H1 (cell line): ENCODE measurements around the gene FBXO28. TPM values are rescaled to one million over a fixed set of nuclear protein-coding genes. Genes with fewer than 3 reads are reported as not detected.

ENCODE experiments used
- CTCF ChIA-PET: fragments of 300-600 bp; sonication (Branson Sonifier 250); formaldehyde crosslinking; loops from one replicate; lab custom pipeline; 2021; ENCODE audit not compliant: partially characterized antibody; lab: Charles Lee
- POLR2A ChIA-PET: fragments of 300-600 bp; sonication (Branson Sonifier 250); formaldehyde crosslinking; loops from one replicate; lab custom pipeline; 2021; ENCODE audit warnings: inconsistent platforms; ENCODE audit not compliant: partially characterized antibody; lab: Charles Lee
- DNase-seq, 2 experiments: peaks; one replicate each; pipeline versions ENCODE4 v3.0.0 to v3.0.0-alpha.2; 2010 to 2022; ENCODE audit warnings: low spot score in 2 of 2, low read depth in 1 of 2, mixed read lengths in 1 of 2
- FAIRE-seq: peaks from 2 replicates; lab custom pipeline; 2011; peaks lifted over from hg19 to GRCh38; lab: Jason Lieb, UNC
- H2AFZ ChIP-seq: 2 replicates; pipeline ENCODE4 v1.8.1; 2012; ENCODE audit warnings: low read length, inconsistent platforms
- H2AK5ac ChIP-seq: 2 replicates; pipeline ENCODE4 v1.6.1; 2013; ENCODE audit warnings: low read depth, low read length
- H2BK120ac ChIP-seq: replicated peaks from 2 replicates; pipeline ENCODE3; 2013; ENCODE audit warnings: low read depth, low read length, inconsistent platforms
- H2BK12ac ChIP-seq: 2 replicates; pipeline ENCODE4 v1.6.1; 2013; ENCODE audit warnings: low read depth, low read length
- H2BK15ac ChIP-seq: 2 replicates; pipeline ENCODE4 v1.6.1; 2013; ENCODE audit warnings: low read length
- H2BK20ac ChIP-seq: 2 replicates; pipeline ENCODE4 v1.6.1; 2013; ENCODE audit warnings: low read length
- H2BK5ac ChIP-seq: 2 replicates; pipeline ENCODE4 v1.6.1; 2013; ENCODE audit warnings: low read depth, low read length
- H3K14ac ChIP-seq: 2 replicates; pipeline ENCODE4 v1.6.1; 2013; ENCODE audit warnings: inconsistent platforms; ENCODE audit not compliant: insufficient read length
- H3K18ac ChIP-seq: 2 replicates; pipeline ENCODE4 v1.6.1; 2013; ENCODE audit warnings: low read length; ENCODE audit errors: extremely low read depth
- H3K23ac ChIP-seq: 2 replicates; pipeline ENCODE4 v1.6.1; 2013; ENCODE audit warnings: inconsistent platforms; ENCODE audit not compliant: insufficient read length
- H3K23me2 ChIP-seq: 2 replicates; pipeline ENCODE4 v1.6.1; 2013; ENCODE audit warnings: low read depth, low read length
- H3K27ac ChIP-seq: 2 replicates; pipeline ENCODE4 v1.6.1; 2011; ENCODE audit warnings: low read depth, low read length, inconsistent platforms
- H3K27me3 ChIP-seq, 4 experiments: replicated peaks in 1 of 4; 1 replicate in 1 of 4; 2 replicates in 3 of 4; pipeline versions ENCODE4 v1.6.1 to v1.8.1; 2011 to 2013; ENCODE audit warnings: low read length in 3 of 4, mild to moderate bottlenecking in 3 of 4, inconsistent platforms in 2 of 4, mixed read lengths in 2 of 4, moderate library complexity in 1 of 4; ENCODE audit not compliant: control insufficient read depth in 3 of 4, insufficient read depth in 3 of 4; ENCODE audit errors: extremely low read depth in 1 of 4
- H3K36me3 ChIP-seq, 4 experiments: 2 replicates each; pipeline versions ENCODE4 v1.6.1 to v1.8.1; 2011 to 2013; ENCODE audit warnings: mild to moderate bottlenecking in 4 of 4, low read length in 3 of 4, moderate library complexity in 2 of 4, control low read depth in 1 of 4, inconsistent platforms in 1 of 4; ENCODE audit not compliant: insufficient read depth in 4 of 4, control insufficient read depth in 2 of 4
- H3K4ac ChIP-seq: replicated peaks from 2 replicates; pipeline ENCODE3; 2013; ENCODE audit warnings: low read length, low read depth, mixed read lengths, inconsistent platforms; ENCODE audit not compliant: insufficient read length
- H3K4me1 ChIP-seq, 4 experiments: replicated peaks in 1 of 4; 1 replicate in 1 of 4; 2 replicates in 3 of 4; pipeline versions ENCODE4 v1.6.1 to v1.8.1; 2011 to 2013; ENCODE audit warnings: low read length in 3 of 4, inconsistent platforms in 2 of 4, mixed read lengths in 1 of 4; ENCODE audit not compliant: insufficient read depth in 4 of 4, control insufficient read depth in 3 of 4
- H3K4me2 ChIP-seq, 2 experiments: 2 replicates each; pipeline versions ENCODE4 v1.6.1 to v1.8.1; 2011 to 2013; ENCODE audit warnings: low read depth in 2 of 2, low read length in 2 of 2, control low read depth in 1 of 2, inconsistent platforms in 1 of 2, mild to moderate bottlenecking in 1 of 2; ENCODE audit not compliant: insufficient read depth in 1 of 2
- H3K4me3 ChIP-seq, 4 experiments: fragments of 200-600, 300-600 bp in 1 of 4; sonication (generic), shearing (Covaris generic), sonication (Bioruptor Twin) in 1 of 4; 2 replicates each; pipeline versions ENCODE4 v1.5.1 to v1.8.1; 2011 to 2016; ENCODE audit warnings: low read length in 4 of 4, low read depth in 3 of 4, control low read depth in 2 of 4, inconsistent platforms in 2 of 4, mild to moderate bottlenecking in 2 of 4, mixed read lengths in 1 of 4, moderate library complexity in 1 of 4; ENCODE audit not compliant: insufficient read depth in 2 of 4; ENCODE audit errors: extremely low read depth in 1 of 4
- H3K56ac ChIP-seq: replicated peaks from 2 replicates; pipeline ENCODE3; 2013; ENCODE audit warnings: low read depth, mild to moderate bottlenecking, mixed read lengths, low read length, inconsistent platforms; ENCODE audit not compliant: insufficient read length
- H3K79me1 ChIP-seq: 2 replicates; pipeline ENCODE4 v1.6.1; 2013; ENCODE audit warnings: low read depth, low read length, control low read depth
- H3K79me2 ChIP-seq, 2 experiments: 2 replicates each; pipeline versions ENCODE4 v1.6.1 to v1.8.1; 2012 to 2013; ENCODE audit warnings: low read length in 2 of 2, mild to moderate bottlenecking in 2 of 2, inconsistent platforms in 1 of 2; ENCODE audit not compliant: insufficient read depth in 2 of 2, control insufficient read depth in 1 of 2
- H3K9ac ChIP-seq, 4 experiments: replicated peaks in 1 of 4; 1 replicate in 1 of 4; 2 replicates in 3 of 4; pipeline versions ENCODE4 v1.6.1 to v1.8.1; 2011 to 2013; ENCODE audit warnings: low read depth in 3 of 4, low read length in 3 of 4, control low read depth in 2 of 4, mild to moderate bottlenecking in 2 of 4, moderate library complexity in 2 of 4, inconsistent platforms in 1 of 4; ENCODE audit errors: extremely low read depth in 1 of 4
- H3K9me3 ChIP-seq, 2 experiments: 2 replicates each; pipeline versions ENCODE4 v1.6.1 to v1.8.1; 2012 to 2013; ENCODE audit warnings: mild to moderate bottlenecking in 2 of 2, moderate library complexity in 2 of 2, control low read depth in 1 of 2, inconsistent platforms in 1 of 2, low read depth in 1 of 2, low read length in 1 of 2, mixed read lengths in 1 of 2; ENCODE audit not compliant: insufficient read depth in 2 of 2
- H4K20me1 ChIP-seq, 2 experiments: replicated peaks in 1 of 2; 2 replicates each; pipeline versions ENCODE3 to v1.8.1; 2011 to 2013; ENCODE audit warnings: inconsistent platforms in 2 of 2, low read length in 2 of 2, mild to moderate bottlenecking in 1 of 2; ENCODE audit not compliant: insufficient read depth in 2 of 2, control insufficient read depth in 1 of 2
- H4K5ac ChIP-seq: 2 replicates; pipeline ENCODE4 v1.6.1; 2013; ENCODE audit warnings: low read length, low read depth, mixed read lengths, inconsistent platforms; ENCODE audit not compliant: insufficient read length
- H4K8ac ChIP-seq: 2 replicates; pipeline ENCODE4 v1.8.0; 2013; ENCODE audit warnings: mild to moderate bottlenecking, moderate library complexity, low read length, inconsistent platforms; ENCODE audit not compliant: insufficient read depth; ENCODE audit errors: extremely low read depth
- H4K91ac ChIP-seq: replicated peaks from 2 replicates; pipeline ENCODE3; 2013; ENCODE audit warnings: low read length, mixed read lengths, inconsistent platforms; ENCODE audit not compliant: insufficient read length
- CBX5 ChIP-seq: fragments of 300-800, 300-1000 bp; sonication (generic); IDR thresholded peaks from 2 replicates; pipeline ENCODE4 v1.7.1; 2016; ENCODE audit warnings: antibody characterized with exemption, low read length, low read depth
- SIX5 ChIP-seq: IDR thresholded peaks from 2 replicates; pipeline ENCODE4 v1.6.1; 2011; ENCODE audit warnings: mild to moderate bottlenecking, low read depth, low read length
- SP2 ChIP-seq: IDR thresholded peaks from 2 replicates; pipeline ENCODE4 v1.6.1; 2012; ENCODE audit warnings: mild to moderate bottlenecking, low read length, inconsistent platforms
- TCF12 ChIP-seq: IDR thresholded peaks from 2 replicates; pipeline ENCODE4 v1.6.1; 2011; ENCODE audit warnings: low read depth, mild to moderate bottlenecking, low read length
- WGBS, 2 experiments: shearing (Covaris generic) in 1 of 2; methylation state at CpG; one replicate each; pipeline versions ENCODE4 v1.1.6 to v1.1.7; 2013 to 2015; ENCODE audit warnings: low lambda C conversion rate in 2 of 2, mixed read lengths in 2 of 2, inconsistent platforms in 1 of 2, low coverage in 1 of 2, missing lambda C conversion rate in 1 of 2; ENCODE audit not compliant: insufficient replicate concordance in 2 of 2, insufficient coverage in 1 of 2, insufficient read length in 1 of 2; ENCODE audit errors: extremely low coverage in 1 of 2, missing lambda C conversion rate in 1 of 2; 5-methylcytosine and 5-hydroxymethylcytosine counted together
- polyA plus RNA-seq, 7 experiments: library from polyadenylated mRNA; depleted of rRNA in 3 of 7; stranded (reverse) in 5 of 7; unstranded in 2 of 7; fragments of >200 nt in 5 of 7; fragments of 200-250 nt in 2 of 7; gene quantifications; 1 replicate in 5 of 7; 2 replicates in 1 of 7; 4 replicates in 1 of 7; pipeline versions ENCODE4 v1.2.1 to v1.2.3, GENCODE V29; 2011 to 2013; ENCODE audit warnings: missing spikeins in 2 of 7, mixed read lengths in 2 of 7
- total RNA-seq: library from RNA; stranded (reverse); fragmentation: NEBNext Ultra II Directional; extraction: Animal tissue kit (Norgen Biotek cat#: 25700); gene quantifications from 2 replicates; pipeline ENCODE4 v1.2.1, GENCODE V29; 2021

Gene FBXO28
- total and polyA plus RNA-seq, 2 of the 8 experiments (the other 6 are each of a cell fraction or from before 2014, with no cell fraction given): 10.3 to 42.5 TPM

DNA sequence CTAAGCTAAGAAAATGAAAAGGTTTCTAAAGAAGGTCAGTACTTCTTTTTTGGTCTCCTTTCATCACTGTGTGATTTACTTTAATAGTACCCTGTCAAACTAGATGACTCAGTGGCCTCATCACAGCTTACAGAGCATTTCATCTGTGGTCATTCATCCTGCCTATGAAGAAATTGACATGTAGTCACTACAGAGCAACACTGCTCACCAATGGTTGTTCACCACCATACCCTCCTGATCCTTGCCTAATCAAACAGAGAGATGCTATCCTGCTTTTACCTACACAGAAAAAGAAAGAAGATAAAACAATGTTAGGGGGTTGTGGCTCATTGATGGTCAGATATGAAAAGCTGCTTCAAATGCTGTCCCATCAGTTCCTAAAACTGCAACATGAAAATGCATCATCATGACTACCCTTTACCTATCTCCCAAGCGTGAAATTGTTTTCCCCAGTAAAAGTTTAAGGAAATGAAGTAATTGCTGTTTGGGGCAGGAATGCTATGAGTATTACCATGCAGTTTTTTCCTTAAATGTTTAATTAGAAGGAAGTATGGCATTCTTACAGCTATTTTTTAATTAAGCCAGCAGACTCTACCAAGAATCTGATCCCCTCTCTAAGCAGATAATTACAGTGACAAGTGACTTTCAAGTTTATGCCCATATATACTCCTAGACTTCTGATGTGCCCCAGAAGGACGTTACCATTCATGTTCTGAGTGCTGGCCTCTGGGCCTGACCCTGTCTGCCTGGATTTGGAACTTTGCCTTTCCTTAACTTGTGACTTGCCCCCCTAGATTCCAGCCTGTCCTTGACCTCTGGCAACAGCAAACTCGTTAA, 46.1 kb upstream of the FBXO28 start:
- Histone ChIP-seq H2BK5ac (no peak overlapping the region), H4K5ac (no peak overlapping the region), H4K91ac (no peak overlapping the region)
- TF ChIP-seq CBX5 (no peak), SIX5 (no peak), TCF12 (no peak), SP2 (no peak)
- TF ChIP-seq, all 59 proteins: peak for 0
- DNase-seq (no peak), FAIRE-seq (no peak)
- peaks cover 0 to 3% (median 0%) of the 10 kb centered on the region in 4 experiments; a peak in 1 of 7 replicates for H3K4me1 ChIP-seq
- H2AK5ac ChIP-seq: no peak overlapping the region
- no peak overlapping the region for H3K14ac ChIP-seq
- no peak overlapping the region for H3K27ac ChIP-seq
- H3K36me3 ChIP-seq: no peaks in the 10 kb centered on the region
- H3K9me3 ChIP-seq: no peaks in the 10 kb centered on the region; a peak in 1 of 4 replicates
- H3K4me2 ChIP-seq: no peak overlapping the region
- H2BK15ac ChIP-seq: no peak overlapping the region
- no peak overlapping the region for H2BK20ac ChIP-seq
- H3K4ac ChIP-seq: no peak overlapping the region
- H3K79me1 ChIP-seq: no peaks in the 10 kb centered on the region
- H3K4me3 ChIP-seq: no peak overlapping the region
- H3K18ac ChIP-seq: no peak overlapping the region
- H3K9ac ChIP-seq: no peak overlapping the region
- 92% methylated on average over 3 of the region's 3 CpGs; no CpG with 5 or more reads in 1 of the 2 experiments for WGBS, 2 experiments
- H2BK12ac ChIP-seq: no peak overlapping the region
- H3K27me3 ChIP-seq: no peaks in the 10 kb centered on the region
- H4K20me1 ChIP-seq: no peaks in the 10 kb centered on the region
- no peak overlapping the region for H3K23ac ChIP-seq
- H3K56ac ChIP-seq: no peak overlapping the region
- ChIA-PET POLR2A (interaction anchor here (1.2 kb wide), 1 partner anchor 134 kb away, joined by 3 read pairs; no protein-coding TSS in a partner anchor), CTCF (interaction anchor here (1.4 to 2.4 kb wide), 2 partner anchors 16 to 39 kb away, joined by 3 to 7 read pairs; no protein-coding TSS in a partner anchor)
- no peak overlapping the region for H2BK120ac ChIP-seq
- no peaks in the 10 kb centered on the region for H3K23me2 ChIP-seq
- no peak overlapping the region for H2AFZ ChIP-seq
- no peaks in the 10 kb centered on the region for H3K79me2 ChIP-seq
- H4K8ac ChIP-seq: no peak overlapping the region
